GM23338 (cell line): Measurements from ENCODE around the gene CYP4F8. TPM values are rescaled to one million over a fixed set of nuclear protein-coding genes. Genes with fewer than 3 reads are reported as not detected.

Experiments
- ATAC-seq: fragments of 200-7000 bp; cut with Tn5 transposase; 3 replicates; pipeline ENCODE4 v1.9.1; 2020
- DNase-seq: peaks from one replicate; pipeline ENCODE4 v3.0.0-alpha.2; 2015; ENCODE audit warnings: low spot score
- H2AFZ ChIP-seq: fragments of 200-600 bp; sonication (generic); 2 replicates; pipeline ENCODE4 v1.8.0; 2016; ENCODE audit warnings: antibody characterized with exemption, mild to moderate bottlenecking, moderate library complexity
- H3F3A ChIP-seq: fragments of 200-600 bp; sonication (generic); replicated peaks from 2 replicates; pipeline ENCODE4 v1.8.0; 2017; ENCODE audit warnings: antibody characterized with exemption, mixed run types, low read depth
- H3K27ac ChIP-seq: fragments of 200-600 bp; sonication (generic); 2 replicates; pipeline ENCODE4 v1.6.1; 2016; ENCODE audit warnings: low read depth
- H3K27me3 ChIP-seq: fragments of 200-600 bp; sonication (generic); 2 replicates; pipeline ENCODE4 v1.8.0; 2016; ENCODE audit warnings: mild to moderate bottlenecking, mixed run types, moderate library complexity; ENCODE audit not compliant: insufficient read depth
- H3K36me3 ChIP-seq: fragments of 200-600 bp; sonication (generic); 2 replicates; pipeline ENCODE4 v1.8.0; 2016; ENCODE audit warnings: mild to moderate bottlenecking; ENCODE audit not compliant: insufficient read depth
- H3K4me1 ChIP-seq: fragments of 200-600 bp; sonication (generic); 2 replicates; pipeline ENCODE4 v1.8.0; 2016; ENCODE audit warnings: mild to moderate bottlenecking, moderate library complexity; ENCODE audit not compliant: insufficient read depth
- H3K4me2 ChIP-seq: fragments of 200-600 bp; sonication (generic); 2 replicates; pipeline ENCODE4 v1.7.1; 2017; ENCODE audit warnings: mixed run types
- H3K4me3 ChIP-seq: fragments of 200-600 bp; sonication (generic); 2 replicates; pipeline ENCODE4 v1.6.1; 2016; ENCODE audit warnings: mixed run types
- H3K79me2 ChIP-seq: fragments of 200-600 bp; sonication (generic); replicated peaks from 2 replicates; pipeline ENCODE4 v1.8.0; 2017; ENCODE audit warnings: mild to moderate bottlenecking; ENCODE audit not compliant: insufficient read depth
- H3K9me2 ChIP-seq: fragments of 200-600 bp; sonication (generic); 2 replicates; pipeline ENCODE4 v1.8.0; 2017; ENCODE audit not compliant: insufficient read depth
- H4K20me1 ChIP-seq: fragments of 200-600 bp; sonication (generic); replicated peaks from 2 replicates; pipeline ENCODE4 v1.8.0; 2017; ENCODE audit warnings: mild to moderate bottlenecking; ENCODE audit not compliant: insufficient read depth
- H3K27ac Mint-ChIP-seq: 2 replicates; pipeline ENCODE4 v1.8.0; 2020; ENCODE audit warnings: inconsistent platforms, mild to moderate bottlenecking, moderate library complexity, mixed read lengths
- H3K27me3 Mint-ChIP-seq: 3 replicates; pipeline ENCODE4 v1.8.0; 2022; ENCODE audit warnings: low read depth, mild to moderate bottlenecking, moderate library complexity, mixed read lengths, inconsistent platforms; ENCODE audit not compliant: insufficient read depth, poor library complexity
- H3K36me3 Mint-ChIP-seq: 3 replicates; pipeline ENCODE4 v1.8.0; 2021; ENCODE audit warnings: low read depth, mild to moderate bottlenecking, inconsistent platforms, moderate library complexity, mixed read lengths
- H3K4me1 Mint-ChIP-seq: 3 replicates; pipeline ENCODE4 v1.8.0; 2020; ENCODE audit warnings: mild to moderate bottlenecking, inconsistent platforms, mixed read lengths
- H3K4me3 Mint-ChIP-seq: 3 replicates; pipeline ENCODE4 v1.8.0; 2021; ENCODE audit warnings: moderate library complexity, mild to moderate bottlenecking, inconsistent platforms, mixed read lengths
- H3K9me3 Mint-ChIP-seq: 3 replicates; pipeline ENCODE4 v1.8.0; 2020; ENCODE audit warnings: moderate library complexity, mild to moderate bottlenecking, inconsistent platforms, mixed read lengths
- CREB1 ChIP-seq: fragments of 250-450 bp; sonication (Bioruptor Pico); IDR thresholded peaks from 2 replicates; pipeline ENCODE4 v1.5.0; 2020; ENCODE audit warnings: low read depth, mild to moderate bottlenecking, moderate library complexity
- EZH2 ChIP-seq: fragments of 200-600 bp; sonication (generic); IDR thresholded peaks from one replicate; pipeline ENCODE4 v1.8.0; 2017; ENCODE audit warnings: antibody characterized with exemption, mild to moderate bottlenecking, low read depth; ENCODE audit not compliant: unreplicated experiment
- EZH2phosphoT487 ChIP-seq: fragments of 200-600 bp; sonication (generic); IDR thresholded peaks from one replicate; pipeline ENCODE4 v1.8.1; 2018; ENCODE audit warnings: antibody characterized with exemption; ENCODE audit not compliant: unreplicated experiment
- POLR2AphosphoS5 ChIP-seq: IDR thresholded peaks from 2 replicates; pipeline ENCODE4 v1.6.1; 2016; ENCODE audit warnings: antibody characterized with exemption, low read depth
- STAT1 ChIP-seq: IDR thresholded peaks from one replicate; pipeline ENCODE4 v1.6.1; 2016; ENCODE audit warnings: antibody characterized with exemption; ENCODE audit not compliant: unreplicated experiment
- ZNF114 ChIP-seq: fragments of 250-450 bp; sonication (Bioruptor Pico); IDR thresholded peaks from 2 replicates; pipeline ENCODE4 v1.5.0; 2020; ENCODE audit warnings: mild to moderate bottlenecking, moderate library complexity
- ZNF331 ChIP-seq: fragments of 250-450 bp; sonication (Bioruptor Pico); IDR thresholded peaks from 2 replicates; pipeline ENCODE4 v1.5.0; 2020; ENCODE audit warnings: low read depth, mild to moderate bottlenecking, moderate library complexity
- polyA plus RNA-seq: library from polyadenylated mRNA; unstranded; fragments of >200 nt; fragmentation: Nextera tagmentation; extraction: Ambion mirVana; gene quantifications from 2 replicates; pipeline ENCODE4 v1.2.1, GENCODE V29; 2016
- total RNA-seq: library from RNA; depleted of rRNA; stranded (reverse); fragments of >200 nt; shearing (Covaris generic); gene quantifications from 2 replicates; pipeline ENCODE4 v1.2.3, GENCODE V29; 2014
- TF ChIP-seq, protein P1 (sequence below): IDR thresholded peaks from 2 replicates; pipeline ENCODE4 v1.6.1; 2016; ENCODE audit warnings: antibody characterized with exemption
- TF ChIP-seq, protein P2 (sequence below): IDR thresholded peaks from one replicate; pipeline ENCODE4 v1.6.1; 2018; ENCODE audit warnings: antibody characterized with exemption; ENCODE audit not compliant: unreplicated experiment
- TF ChIP-seq, protein P3 (sequence below), 2 experiments: fragments of 200-600 bp in 1 of 2; sonication (generic) in 1 of 2; conservative IDR thresholded peaks; 2 replicates each; pipeline versions ENCODE4 v1.5.1 to v1.6.1; 2016 to 2017; ENCODE audit warnings: antibody characterized with exemption in 2 of 2, low read depth in 2 of 2, mild to moderate bottlenecking in 2 of 2, moderate library complexity in 1 of 2

The CYP4F8 gene
- total and polyA plus RNA-seq, 2 experiments from 2014 or later = not detected

DNA sequence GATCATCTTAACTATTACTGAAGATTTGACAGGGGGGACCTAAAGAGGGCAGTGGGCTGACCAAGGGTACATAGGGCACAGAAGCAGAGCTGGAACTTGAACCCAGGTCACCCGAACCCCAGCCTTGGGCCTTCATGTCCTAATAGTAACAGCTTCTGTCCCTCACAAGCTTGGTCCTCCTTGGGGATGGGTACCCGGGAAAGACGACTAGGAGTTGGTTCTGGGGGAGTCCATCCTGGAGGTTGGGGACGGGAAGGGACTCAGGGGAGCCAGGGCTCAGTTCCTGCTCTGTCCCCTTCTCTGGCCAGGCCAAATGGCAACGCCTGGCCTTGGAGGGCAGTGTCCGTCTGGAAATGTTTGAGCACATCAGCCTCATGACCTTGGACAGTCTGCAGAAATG lies 39.6 kb upstream of the CYP4F8 start:
- Histone ChIP-seq H3K27me3 (no peaks in the 10 kb centered on the region), H3K27ac (no peak overlapping the region), H3K36me3 (no peaks in the 10 kb centered on the region), H3K4me3 (no peak overlapping the region), H2AFZ (no peak overlapping the region), H4K20me1 (no peaks in the 10 kb centered on the region), H3K4me2 (no peak overlapping the region), H3K4me1 (no peaks in the 10 kb centered on the region), H3K9me2 (no peaks in the 10 kb centered on the region), H3K79me2 (no peaks in the 10 kb centered on the region), H3F3A (no peaks in the 10 kb centered on the region)
- DNase-seq = no peak
- H3K36me3 Mint-ChIP-seq = peaks cover 41% of the 10 kb centered on the region
- H3K9me3 Mint-ChIP-seq = peaks cover 93% of the 10 kb centered on the region
- H3K4me3 Mint-ChIP-seq = no peak overlapping the region
- H3K27me3 Mint-ChIP-seq = peaks cover 11% of the 10 kb centered on the region
- no peaks in the 10 kb centered on the region for H3K4me1 Mint-ChIP-seq
- H3K27ac Mint-ChIP-seq = no peak overlapping the region
- TF ChIP-seq STAT1 (no peak), ZNF331 (CRISPR knock-in tag) (no peak), EZH2phosphoT487 (no peak), EZH2 (no peak), POLR2AphosphoS5 (no peak), CREB1 (CRISPR knock-in tag) (no peak), ZNF114 (CRISPR knock-in tag) (no peak)
- TF ChIP-seq, protein P1, sequence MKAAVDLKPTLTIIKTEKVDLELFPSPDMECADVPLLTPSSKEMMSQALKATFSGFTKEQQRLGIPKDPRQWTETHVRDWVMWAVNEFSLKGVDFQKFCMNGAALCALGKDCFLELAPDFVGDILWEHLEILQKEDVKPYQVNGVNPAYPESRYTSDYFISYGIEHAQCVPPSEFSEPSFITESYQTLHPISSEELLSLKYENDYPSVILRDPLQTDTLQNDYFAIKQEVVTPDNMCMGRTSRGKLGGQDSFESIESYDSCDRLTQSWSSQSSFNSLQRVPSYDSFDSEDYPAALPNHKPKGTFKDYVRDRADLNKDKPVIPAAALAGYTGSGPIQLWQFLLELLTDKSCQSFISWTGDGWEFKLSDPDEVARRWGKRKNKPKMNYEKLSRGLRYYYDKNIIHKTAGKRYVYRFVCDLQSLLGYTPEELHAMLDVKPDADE = no peak
- TF ChIP-seq, protein P2, sequence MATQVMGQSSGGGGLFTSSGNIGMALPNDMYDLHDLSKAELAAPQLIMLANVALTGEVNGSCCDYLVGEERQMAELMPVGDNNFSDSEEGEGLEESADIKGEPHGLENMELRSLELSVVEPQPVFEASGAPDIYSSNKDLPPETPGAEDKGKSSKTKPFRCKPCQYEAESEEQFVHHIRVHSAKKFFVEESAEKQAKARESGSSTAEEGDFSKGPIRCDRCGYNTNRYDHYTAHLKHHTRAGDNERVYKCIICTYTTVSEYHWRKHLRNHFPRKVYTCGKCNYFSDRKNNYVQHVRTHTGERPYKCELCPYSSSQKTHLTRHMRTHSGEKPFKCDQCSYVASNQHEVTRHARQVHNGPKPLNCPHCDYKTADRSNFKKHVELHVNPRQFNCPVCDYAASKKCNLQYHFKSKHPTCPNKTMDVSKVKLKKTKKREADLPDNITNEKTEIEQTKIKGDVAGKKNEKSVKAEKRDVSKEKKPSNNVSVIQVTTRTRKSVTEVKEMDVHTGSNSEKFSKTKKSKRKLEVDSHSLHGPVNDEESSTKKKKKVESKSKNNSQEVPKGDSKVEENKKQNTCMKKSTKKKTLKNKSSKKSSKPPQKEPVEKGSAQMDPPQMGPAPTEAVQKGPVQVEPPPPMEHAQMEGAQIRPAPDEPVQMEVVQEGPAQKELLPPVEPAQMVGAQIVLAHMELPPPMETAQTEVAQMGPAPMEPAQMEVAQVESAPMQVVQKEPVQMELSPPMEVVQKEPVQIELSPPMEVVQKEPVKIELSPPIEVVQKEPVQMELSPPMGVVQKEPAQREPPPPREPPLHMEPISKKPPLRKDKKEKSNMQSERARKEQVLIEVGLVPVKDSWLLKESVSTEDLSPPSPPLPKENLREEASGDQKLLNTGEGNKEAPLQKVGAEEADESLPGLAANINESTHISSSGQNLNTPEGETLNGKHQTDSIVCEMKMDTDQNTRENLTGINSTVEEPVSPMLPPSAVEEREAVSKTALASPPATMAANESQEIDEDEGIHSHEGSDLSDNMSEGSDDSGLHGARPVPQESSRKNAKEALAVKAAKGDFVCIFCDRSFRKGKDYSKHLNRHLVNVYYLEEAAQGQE = no peak
- TF ChIP-seq, protein P3, sequence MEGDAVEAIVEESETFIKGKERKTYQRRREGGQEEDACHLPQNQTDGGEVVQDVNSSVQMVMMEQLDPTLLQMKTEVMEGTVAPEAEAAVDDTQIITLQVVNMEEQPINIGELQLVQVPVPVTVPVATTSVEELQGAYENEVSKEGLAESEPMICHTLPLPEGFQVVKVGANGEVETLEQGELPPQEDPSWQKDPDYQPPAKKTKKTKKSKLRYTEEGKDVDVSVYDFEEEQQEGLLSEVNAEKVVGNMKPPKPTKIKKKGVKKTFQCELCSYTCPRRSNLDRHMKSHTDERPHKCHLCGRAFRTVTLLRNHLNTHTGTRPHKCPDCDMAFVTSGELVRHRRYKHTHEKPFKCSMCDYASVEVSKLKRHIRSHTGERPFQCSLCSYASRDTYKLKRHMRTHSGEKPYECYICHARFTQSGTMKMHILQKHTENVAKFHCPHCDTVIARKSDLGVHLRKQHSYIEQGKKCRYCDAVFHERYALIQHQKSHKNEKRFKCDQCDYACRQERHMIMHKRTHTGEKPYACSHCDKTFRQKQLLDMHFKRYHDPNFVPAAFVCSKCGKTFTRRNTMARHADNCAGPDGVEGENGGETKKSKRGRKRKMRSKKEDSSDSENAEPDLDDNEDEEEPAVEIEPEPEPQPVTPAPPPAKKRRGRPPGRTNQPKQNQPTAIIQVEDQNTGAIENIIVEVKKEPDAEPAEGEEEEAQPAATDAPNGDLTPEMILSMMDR (conservative IDR thresholded peaks at IDR 0.05; ENCODE audit: low read depth in 2 of 2) = no peak
- no peak for ATAC-seq
